ENCODE data around the gene SUPT3H. TPM values are rescaled to one million over a fixed set of nuclear protein-coding genes. Genes with fewer than 3 reads are reported as not detected.
"Not testable (repeated sequence)": the region's sequence is repeated elsewhere in the genome, so short reads cannot be mapped to it uniquely, and the experiment has no call there.

SUPT3H gene
- total RNA-seq, 1 experiment from 2014 or later: 35.8 TPM

- no peak for DNase-seq (ENCODE audit: low read depth)
Observed at GRCh38 chr6:44906761-44907160, 471.0 kb downstream of the SUPT3H start.

- DNase-seq (ENCODE audit: low read depth): not testable (repeated sequence)
Observed at GRCh38 chr6:44900358-44900757, 477.4 kb downstream of the SUPT3H start.

DNA sequence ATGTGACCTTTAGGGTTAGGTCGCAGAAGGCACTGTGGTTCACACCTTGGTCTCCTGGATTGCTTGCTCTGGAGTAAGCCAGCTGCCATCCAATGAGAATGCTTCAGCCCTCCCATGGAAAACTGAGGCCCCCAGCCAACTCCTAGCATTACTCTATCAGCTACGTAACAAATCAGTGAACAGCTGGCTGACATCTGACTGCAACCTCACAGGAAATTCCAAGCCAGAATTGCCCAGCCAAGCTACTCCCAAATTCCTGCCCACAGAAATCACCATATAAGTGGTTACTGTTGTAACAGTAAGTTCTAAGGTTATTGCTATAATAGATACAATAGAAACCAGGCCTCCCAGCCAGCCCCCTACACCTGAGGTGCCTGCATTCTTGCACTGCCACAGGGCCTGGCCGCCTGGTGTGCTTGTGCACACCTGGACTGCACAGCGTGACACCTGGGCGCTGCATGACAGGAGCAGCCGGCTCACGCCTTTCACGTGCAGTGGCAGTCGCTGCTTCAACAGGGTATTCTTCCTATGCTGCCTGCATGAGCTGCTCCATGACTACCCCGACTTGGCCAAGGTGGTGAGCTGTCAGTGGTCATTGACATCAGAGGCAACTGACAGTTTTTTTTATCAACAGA, 479.3 kb downstream of the SUPT3H start:
- DNase-seq (ENCODE audit: low read depth): peak; percentile 34

GRCh38 chr6:44897316-44897715, 480.4 kb downstream of the SUPT3H start:
- DNase-seq (ENCODE audit: low read depth): no peak

DNA sequence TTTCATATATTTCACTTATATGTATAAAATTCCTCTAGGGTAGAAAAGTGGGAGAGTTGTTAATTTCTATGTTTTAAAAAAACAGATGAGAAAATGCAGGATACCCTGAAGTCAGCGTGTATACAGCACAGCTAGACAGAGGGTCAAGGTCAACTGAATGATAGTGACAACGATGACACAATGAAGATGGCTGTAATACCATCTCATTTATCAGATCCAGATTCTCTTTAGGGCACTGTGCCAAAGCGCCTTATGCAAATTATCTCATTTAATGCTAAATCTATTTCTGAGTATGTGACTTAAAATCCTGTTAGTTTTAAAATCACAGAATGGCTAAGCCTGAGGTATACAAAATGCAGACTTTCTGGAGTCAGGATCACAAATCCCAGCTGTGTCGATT, 481.0 kb downstream of the SUPT3H start:
- DNase-seq (ENCODE audit: low read depth): no peak

GRCh38 chr6:44892579-44892978, 485.2 kb downstream of the SUPT3H start:
- no peak for DNase-seq (ENCODE audit: low read depth)

DNA sequence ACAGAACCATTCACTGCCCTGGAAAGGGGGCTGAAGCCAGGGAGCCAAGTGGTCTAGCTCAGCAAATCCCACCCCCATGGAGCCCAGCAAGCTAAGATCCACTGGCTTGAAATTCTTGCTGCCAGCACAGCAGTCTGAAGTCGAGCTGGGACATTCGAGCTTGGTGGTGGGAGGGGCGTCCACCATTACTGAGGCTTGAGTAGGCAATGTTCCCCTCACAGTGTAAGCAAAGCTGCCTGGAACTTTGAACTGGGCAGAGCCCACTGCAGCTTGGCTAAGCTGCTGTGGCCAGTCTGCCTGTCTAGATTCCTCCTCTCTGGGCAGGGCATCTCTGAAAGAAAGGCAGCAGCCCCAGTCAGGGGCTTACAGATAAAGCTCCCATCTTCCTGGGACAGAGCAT, 498.7 kb downstream of the SUPT3H start:
- not testable (repeated sequence) for DNase-seq (ENCODE audit: low read depth)

DNA sequence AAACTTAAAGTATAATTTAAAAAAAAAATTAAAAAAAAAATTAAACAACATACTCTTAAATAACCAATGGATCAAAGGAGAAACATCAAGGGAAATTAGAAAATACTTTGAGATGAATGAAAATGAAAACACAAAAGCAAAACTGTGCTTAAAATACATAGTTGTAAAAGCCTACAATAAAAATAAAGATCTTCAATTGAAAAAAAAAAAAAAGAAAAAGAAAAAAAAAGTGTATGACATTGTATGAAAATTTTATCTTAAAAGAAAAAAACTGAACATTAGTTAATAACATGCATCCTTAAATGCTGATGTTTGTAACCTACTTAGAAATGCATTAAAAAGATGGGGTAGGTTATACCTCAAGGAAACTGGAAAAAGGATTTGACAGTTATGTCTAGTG, 501.1 kb downstream of the SUPT3H start:
- not testable (repeated sequence) for DNase-seq (ENCODE audit: low read depth)

DNA sequence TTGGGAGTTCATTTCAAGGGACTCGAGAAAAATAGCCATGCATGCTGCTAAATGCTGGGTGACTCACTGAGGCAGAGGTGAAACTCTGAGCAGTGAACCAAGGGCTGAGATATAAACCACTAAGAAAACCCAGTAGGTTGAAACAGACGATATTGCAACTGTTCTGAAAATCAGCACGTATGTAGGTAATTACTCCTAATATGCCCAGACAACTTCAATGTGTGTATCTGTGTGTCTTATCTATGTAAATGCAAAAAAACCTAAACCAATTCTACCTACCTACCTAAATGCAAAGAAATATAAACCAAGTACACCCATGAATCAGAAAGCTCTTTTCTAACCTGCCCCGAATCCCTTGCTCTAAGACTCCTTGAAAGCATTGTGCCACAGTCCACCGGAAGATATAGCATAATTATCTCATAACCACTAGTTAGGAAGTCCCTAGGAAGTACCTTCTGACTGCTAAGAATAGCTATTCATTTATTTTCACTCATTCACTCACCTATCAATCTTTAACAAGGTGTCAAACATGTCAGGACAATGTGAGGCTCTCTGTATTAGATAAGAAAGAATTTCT, 508.3 kb downstream of the SUPT3H start:
- no peak for DNase-seq (ENCODE audit: low read depth)

DNA sequence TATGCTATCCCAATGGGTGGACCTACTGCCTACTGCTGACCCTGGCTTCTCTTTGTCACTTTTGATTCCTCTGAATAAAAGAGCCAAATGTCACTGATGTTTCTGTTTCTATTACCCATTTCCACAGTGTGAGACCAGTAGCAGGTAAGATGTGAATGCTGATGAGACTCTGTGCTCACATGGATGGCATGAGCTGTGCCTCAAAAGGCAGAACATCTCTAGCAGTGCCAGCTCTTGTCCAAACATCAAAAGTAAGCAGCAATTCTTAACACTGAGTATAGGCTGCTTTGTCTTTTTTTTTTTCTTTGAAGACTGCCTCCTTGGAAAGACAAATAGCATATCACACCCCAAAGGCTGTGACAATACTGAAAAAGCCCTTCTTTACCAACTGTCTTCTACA, 508.8 kb downstream of the SUPT3H start:
- DNase-seq (ENCODE audit: low read depth): no peak

DNA sequence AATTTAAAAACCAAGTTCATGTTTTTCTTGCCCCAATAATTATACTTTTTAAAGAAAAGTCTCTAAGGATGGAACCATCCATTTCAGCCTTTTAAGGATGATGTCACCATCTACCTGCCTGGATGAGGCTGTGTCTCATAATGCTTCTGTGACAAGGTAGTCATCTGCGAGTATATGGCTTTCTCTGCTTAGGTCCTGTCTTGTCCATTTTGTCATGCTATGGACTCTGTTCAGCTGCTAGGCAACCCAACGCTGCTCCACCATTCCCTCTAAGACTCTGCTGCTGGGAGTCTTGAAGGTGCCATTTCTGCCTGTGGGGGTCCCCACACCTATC, 509.4 kb downstream of the SUPT3H start:
- no peak for DNase-seq (ENCODE audit: low read depth)

DNA sequence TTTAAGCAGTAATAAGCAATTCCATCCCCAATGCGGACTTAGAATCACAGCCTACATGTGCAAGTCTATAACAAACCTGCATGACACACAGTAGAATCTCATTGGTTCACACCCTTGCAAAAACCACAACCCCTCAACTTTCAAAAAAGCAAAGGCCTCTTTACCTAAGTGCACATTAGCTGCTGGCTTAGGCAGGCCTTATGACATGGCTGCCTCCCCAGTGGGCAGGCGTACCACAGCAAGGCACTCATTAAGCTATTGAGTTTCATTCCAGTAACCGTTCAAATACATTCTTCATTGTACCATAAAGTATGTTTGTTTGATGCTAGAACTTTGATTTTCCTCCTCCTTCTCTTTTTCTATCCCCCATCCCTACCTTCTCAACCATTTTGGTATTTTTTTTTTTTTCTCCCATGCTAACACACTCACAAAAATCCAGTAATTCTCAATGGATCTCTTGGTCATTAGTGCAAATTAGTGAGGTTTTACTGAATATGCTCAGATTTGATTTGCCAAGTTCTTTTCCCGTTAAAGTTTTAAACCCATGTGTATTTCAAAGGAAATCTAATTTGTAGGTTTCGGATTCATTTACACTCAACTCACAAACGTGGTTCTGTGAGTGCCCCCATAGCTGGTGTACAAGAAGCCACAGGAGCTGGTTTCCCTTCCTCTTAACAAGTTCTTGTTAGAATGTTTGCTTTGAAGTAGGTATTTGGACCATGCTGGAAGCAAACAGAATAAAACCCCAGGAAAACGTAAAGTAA, 510.0 kb downstream of the SUPT3H start:
- no peak for DNase-seq (ENCODE audit: low read depth)

GRCh38 chr6:44865184-44865583, 512.5 kb downstream of the SUPT3H start:
- DNase-seq (ENCODE audit: low read depth): not testable (repeated sequence)

- no peak for DNase-seq (ENCODE audit: low read depth)
Observed at GRCh38 chr6:44859901-44860410, 517.8 kb downstream of the SUPT3H start.

DNA sequence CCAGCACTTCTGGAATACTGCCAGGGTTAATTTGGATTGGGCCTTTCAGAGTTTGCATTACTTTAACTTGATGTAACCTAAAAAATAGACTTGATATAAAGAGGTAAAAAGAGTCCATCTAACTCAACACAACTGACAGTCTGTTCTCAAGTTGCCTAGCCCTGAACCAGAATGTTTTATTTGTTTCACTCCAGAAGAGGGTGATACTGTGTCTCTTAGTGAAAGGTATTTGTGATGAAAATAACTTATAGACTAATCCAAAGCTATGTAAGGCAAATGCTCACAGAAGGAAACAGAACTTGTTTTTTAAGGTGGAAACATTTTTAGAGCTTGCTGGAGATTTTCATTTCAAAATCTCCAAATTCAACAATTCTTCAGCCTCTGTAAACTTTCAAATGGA, 518.7 kb downstream of the SUPT3H start:
- DNase-seq (ENCODE audit: low read depth): no peak

- no peak for DNase-seq (ENCODE audit: low read depth)
Observed at GRCh38 chr6:44856479-44856878, 521.3 kb downstream of the SUPT3H start.

DNA sequence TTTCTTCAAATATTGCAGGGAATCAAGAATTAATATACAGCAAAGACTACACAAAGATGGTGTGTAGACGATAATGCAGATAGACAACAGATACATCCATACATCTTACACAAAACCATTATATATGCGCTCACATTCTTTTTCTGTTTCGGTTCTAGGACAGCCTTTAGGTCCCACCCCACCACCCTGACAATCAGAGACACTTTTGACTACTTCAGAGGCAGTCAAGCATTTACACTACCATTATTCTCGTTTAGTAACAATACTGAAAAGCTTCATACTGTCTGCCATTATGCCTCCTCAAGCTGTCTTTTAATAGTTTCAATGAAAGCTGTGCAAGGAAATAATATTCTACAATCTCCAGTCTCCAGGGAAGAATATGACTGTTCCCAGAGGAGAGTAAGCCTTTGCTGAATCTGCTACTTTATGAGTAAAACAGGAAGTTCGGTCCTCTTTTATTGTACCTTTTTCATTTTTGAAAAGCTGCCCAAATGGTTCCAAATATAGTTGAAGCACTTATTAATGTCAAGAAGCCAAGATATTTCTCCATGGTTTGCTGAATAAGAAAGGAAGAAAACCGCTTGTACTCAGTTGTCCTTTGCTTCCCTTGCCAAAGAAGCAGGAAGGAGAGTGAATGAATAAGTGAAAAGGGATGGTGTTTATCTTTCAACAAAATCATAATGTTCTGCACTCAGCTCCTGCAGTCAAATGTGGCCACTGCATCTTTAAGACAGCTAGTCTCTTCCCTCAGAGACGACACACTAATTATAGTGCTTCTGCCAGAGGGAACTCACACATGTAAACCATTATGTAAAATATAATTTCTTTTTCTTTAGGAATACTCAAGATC, 521.9 kb downstream of the SUPT3H start:
- DNase-seq (ENCODE audit: low read depth): no peak

DNA sequence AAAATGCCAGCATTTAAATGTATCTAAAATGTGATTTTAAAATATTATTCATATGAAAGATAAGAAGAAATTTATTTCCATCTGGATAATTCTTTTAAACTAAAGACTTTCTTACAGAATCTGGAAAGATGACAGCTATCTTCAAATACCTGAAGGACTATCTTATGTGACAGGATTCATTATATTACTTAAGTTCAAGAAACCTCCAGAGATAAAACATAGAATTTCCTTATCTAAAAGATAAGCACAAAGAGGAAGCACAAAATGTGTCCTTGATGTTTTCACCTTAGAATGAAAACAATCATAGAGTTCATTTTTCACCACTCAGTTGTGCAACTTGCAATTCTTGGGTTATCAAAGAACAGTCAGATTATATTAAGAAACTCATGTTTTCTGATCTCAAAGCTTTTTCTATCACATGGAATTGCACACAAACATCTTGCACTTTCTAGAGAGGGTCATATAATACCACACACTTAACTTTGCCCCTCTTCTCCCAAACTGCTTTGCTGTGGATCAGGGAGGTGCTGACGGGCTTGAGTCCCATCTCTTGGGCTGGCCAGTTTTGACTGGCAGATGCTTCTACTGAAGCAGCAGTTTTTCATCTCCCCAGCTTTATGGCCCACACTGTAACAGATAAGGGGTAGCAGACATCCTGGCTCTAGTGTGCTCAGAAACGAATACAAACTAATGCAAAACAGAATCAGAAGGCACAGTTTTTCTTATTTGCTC, 522.9 kb downstream of the SUPT3H start:
- no peak for DNase-seq (ENCODE audit: low read depth)

GRCh38 chr6:44851176-44851575, 526.6 kb downstream of the SUPT3H start:
- DNase-seq (ENCODE audit: low read depth): peak; percentile 7

GRCh38 chr6:44850312-44850711, 527.4 kb downstream of the SUPT3H start:
- DNase-seq (ENCODE audit: low read depth): no peak

- DNase-seq (ENCODE audit: low read depth): no peak
Observed at GRCh38 chr6:44849806-44850205, 527.9 kb downstream of the SUPT3H start.
